Activated T-cell treated with anti-CD3 and anti-CD28 coated beads, Interleukin-2, amount 50 U/mL, for 1 hour (primary cell): ENCODE results near the gene OBSL1.
A peak's percentile ranks its signal among the peaks of the same experiment; 100 is the strongest.

Experiments
- DNase-seq: peaks from one replicate; pipeline ENCODE4 v3.0.0-alpha.2; 2020

OBSL1 gene

DNA sequence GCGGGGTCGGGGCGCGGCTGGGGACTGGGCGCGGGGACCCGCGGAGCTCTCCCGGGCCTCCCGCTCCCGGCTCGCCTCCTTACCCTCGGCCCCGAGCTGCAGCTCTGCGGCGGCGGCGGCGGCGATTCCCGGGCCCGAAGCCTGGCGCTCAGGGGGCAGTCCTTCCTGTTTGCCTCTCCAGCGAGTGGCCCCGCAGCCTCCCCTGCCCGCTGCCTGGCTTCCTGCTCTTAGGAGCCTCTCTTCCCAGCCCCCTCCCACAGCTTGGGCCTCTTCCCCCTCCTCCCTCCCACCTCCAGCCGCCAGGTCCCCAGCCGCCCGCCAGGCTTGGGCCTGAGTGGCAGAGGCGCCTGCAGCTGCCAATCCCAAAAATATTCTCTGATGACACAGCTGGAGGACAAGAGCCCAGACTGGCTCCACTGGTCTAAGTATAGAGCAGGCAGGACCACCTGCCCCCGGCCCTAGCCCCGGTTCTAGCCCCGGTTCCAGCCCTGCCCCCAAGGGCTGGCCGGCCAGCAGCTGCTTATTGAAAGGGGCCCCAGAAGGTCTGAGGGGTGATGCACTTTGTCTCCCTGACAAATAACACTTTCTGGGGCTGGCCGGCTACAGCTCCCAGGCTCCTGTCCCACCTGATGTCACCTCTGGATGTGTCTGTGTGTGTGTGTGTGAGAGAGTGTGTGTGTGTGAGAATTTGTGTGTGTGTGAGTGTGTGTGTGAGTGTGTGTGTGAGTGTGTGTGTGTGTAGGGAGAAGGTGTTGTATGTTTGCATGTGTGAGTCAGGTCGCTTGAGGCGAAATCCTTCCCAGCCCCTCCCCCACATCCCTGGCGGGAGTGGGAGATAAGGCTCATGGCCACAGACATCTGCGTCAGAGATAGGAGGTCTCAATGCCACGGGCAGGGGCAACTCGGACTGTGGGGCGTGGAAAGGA, at the start of gene OBSL1:
Gene OBSL1, minus strand, starts transcription at position 229 of the 926 bp plus-strand sequence. CDS start 307 bp downstream, outside the sequence.
- no peak for DNase-seq

DNA sequence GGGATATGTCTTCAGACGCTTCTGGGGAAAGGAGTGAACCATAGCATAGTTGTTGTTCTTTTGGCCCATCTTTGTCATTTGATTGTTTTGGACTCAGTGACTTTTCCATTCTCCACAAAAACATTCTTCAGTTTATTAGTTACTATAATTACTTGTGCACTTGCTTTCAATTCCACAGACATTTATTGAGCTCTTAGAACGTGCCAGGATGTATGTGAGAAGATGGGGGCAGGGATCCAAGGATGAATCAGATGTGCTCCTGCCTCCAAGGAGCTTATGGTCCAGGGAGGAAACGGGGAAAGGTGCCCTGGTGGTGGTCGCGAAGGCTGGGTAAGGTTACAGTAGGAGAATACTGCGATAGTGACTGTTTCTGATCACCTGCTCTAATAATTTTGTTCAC, 49.2 kb upstream of the OBSL1 start:
- DNase-seq, result no peak

DNA sequence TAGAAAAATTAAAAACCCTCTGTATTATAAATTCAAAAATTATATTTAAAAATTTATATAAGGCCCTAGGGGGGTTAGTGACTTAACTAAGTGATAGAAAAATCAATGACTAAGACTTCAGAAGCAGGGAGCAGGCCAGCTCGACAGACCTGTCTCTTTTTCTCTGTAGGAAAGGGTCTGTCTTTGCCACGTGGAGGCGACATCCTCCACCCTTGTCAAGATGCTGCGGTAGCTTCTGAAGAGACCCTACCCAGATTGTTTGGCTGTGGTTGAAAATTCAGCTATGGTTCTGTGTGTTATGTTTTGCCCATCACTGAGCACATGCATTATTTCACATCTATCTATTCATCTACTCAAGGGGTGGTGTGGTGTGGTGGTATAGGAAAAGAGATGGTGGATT, 47.9 kb upstream of the OBSL1 start:
- DNase-seq, result no peak

DNA sequence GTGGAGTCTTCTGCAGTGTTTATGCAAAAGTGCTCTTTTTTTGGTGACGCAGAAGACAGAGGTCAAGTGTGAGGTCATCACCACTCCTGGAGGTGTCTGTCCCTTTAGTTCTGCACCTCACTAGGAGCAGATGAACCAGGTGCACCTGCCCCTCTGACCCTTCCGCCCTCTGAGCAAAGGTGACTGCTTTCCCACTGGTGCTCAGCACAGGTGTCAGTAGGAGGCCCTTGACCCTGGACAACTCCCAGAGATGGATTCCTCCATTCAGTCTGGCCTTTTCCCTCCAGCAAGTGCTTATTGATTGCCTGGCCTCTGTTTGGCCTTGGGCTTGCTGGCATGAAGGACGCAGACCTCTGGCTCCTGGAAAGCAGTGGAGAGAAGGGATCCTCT, 47.4 kb upstream of the OBSL1 start:
- DNase-seq, result no peak

- DNase-seq, result no peak
Observed at GRCh38 chr2:219616550-219616949, 45.2 kb upstream of the OBSL1 start.

DNA sequence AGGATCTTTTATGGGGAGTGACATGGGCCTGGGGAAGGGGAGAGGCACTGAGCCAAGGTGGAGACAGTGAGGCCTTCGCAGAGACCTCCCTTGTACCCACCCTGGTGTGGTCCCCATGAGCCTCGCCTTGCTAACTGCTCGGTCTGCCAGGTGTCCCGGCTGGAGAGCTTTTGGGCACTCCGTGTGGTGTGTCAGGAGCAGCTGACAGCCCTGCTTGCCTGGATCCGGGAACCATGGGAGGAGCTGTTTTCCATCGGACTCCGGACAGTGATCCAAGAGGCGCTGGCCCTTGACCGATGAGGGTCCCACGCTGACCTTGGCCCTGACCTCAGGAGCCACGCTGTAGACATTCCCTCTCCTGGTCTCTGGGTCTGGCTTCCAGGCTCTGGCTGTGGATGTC, 44.6 kb upstream of the OBSL1 start:
- no peak for DNase-seq

DNA sequence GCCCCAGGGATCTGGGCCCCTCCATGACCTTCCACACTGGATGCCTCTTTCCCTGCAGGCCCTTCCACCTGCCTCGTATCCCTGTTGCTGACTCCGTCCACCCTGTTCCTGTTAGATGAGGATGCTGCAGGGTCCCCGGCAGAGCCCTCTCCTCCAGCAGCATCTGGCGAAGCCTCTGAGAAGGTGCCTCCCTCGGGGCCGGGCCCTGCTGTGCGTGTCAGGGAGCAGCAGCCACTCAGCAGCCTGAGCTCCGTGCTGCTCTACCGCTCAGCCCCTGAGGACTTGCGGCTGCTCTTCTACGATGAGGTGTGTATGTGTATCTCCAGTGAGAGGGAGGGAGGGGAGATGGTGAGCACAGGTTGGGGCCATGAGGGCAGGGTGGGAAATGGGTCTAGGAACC, 43.7 kb upstream of the OBSL1 start:
- DNase-seq, result no peak

GRCh38 chr2:219614076-219614860, 42.9 kb upstream of the OBSL1 start:
- DNase-seq, result no peak

DNA sequence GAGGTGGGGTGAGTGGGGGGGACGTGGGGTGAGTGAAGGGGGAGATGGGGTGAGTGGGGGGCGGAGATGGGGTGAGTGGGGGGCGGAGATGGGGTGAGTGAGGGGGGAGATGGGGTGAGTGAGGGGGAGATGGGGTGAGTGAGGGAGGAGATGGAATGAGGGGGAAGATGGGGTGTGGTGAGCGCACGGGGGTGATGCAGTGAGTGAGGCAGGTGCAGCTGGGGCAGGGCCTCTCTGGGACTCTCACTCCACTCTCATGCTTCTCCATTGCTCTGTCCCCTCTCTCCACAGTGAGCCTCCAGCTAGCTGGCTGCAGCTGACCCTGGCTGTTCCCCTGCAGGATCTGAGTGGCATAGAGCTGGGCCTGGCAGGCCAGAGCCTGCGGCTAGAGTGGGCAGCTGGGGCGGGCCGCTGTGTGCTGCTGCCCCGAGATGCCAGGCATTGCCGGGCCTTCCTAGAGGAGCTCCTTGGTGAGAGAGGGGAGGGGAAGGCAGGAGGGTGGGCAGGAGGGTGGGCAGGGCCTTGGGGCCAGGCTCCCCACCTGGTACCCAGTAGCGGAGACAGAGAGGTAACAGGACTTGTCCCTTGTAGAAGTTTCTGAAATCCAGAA, 42.2 kb upstream of the OBSL1 start:
- no peak for DNase-seq

DNA sequence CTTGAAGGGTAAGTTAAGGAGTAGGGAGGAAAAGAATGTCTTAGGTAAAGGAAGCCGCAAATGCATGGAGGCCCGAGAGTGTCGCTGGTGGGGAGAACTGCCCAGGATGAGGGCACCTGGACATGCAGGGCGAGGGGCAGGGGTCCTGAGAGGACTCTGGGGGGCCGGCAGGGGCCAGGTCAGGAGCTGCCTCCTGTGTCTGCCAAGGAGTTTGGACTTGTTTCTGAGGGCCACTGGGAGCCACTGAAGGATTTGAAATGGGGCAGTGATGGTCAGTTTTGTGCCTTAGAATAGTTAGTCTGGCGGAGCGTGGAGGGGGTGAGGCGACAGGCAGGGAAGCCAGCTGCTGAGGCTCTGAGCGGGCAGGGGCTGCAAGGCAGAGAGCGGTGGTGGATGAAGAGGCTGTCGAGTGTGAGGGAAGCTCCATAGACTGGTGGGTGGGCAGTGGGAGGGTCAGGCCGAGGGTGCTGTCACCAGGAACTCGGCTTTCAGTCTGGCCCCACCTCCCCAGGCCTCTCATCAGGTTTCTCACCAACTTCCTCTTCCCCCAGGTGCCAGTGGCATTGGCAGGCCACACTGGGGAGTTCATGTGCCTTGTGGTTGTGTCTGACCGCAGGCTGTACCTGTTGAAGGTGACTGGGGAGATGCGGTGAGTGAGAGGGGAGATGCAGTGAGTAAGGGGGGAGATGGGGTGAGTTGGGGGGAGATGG, 41.4 kb upstream of the OBSL1 start:
- DNase-seq, result no peak

DNA sequence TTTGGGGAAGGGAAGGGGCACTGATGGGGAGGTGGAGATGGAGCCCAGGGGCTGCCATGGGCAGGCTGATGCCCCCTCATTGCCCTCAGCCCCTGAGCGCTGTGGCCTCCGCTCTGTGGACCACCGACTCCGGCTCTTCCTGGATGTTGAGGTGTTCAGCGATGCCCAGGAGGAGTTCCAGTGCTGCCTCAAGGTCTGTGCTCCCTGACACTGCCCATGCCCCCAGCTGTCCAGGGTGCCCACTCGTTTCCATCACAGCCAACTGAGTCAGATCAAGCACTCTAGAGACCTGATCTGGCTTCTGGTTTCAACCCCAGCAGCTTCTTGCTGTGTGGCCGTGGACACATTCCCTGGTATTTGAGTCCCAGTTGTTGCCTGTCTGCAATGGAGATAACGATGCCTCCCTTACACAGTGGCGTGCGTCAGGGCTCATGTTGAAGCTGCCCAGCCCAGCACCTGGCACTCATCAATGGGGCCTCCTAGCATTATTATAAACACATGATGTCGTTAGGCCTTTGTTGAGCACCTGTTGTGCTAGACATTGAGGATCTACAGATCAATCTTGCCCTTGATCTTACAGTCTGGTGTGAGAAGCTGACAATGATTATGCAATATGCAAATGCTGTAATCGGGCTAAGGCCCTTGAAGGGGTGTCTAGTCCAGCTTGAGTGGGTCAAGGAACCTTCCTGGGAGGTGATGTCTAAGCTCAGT, 40.7 kb upstream of the OBSL1 start:
- DNase-seq, result no peak

GRCh38 chr2:219611306-219611705, 40.0 kb upstream of the OBSL1 start:
- no peak for DNase-seq

DNA sequence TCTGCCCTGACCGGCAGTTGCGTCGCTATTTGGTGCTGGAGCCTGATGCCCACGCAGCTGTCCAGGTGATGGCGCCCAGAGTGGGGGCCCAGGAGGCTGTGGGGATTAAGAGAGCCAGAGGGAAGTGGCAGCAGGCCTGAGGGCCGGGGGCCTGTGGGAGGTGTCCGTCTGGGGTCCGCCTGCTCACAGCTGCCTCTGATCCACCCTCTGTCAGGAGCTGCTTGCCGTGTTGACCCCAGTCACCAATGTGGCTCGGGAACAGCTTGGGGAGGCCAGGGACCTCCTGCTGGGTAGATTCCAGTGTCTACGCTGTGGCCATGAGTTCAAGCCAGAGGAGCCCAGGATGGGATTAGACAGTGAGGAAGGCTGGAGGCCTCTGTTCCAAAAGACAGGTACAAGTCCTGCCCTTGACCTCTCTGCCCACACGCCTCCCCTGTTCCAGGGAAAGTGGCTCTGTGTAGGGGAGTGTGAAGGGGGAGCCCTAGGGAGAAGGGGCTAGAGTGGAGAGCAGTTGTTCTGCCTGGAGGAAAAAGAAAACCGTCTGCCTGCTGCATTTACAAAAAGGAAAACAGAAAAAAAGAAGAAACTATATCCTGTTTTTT, 37.9 kb upstream of the OBSL1 start:
- DNase-seq, result no peak

GRCh38 chr2:219608399-219608964, 37.1 kb upstream of the OBSL1 start:
- no peak for DNase-seq

DNA sequence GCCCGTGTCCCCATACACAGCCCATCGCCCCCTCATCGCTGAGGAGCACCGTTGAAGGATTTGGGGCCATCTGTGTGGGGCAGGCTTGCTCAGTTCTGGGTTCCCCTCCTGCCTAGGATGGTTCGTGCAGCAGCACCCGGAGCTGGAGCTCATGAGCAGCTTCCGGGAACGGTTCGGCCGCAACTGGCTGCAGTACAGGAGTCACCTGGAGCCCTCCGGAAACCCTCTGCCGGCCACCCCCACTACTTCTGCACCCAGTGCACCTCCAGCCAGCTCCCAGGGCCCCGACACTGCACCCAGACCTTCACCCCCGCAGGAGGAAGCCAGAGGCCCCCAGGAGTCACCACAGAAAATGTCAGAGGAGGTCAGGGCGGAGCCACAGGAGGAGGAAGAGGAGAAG, 36.6 kb upstream of the OBSL1 start:
- no peak for DNase-seq

DNA sequence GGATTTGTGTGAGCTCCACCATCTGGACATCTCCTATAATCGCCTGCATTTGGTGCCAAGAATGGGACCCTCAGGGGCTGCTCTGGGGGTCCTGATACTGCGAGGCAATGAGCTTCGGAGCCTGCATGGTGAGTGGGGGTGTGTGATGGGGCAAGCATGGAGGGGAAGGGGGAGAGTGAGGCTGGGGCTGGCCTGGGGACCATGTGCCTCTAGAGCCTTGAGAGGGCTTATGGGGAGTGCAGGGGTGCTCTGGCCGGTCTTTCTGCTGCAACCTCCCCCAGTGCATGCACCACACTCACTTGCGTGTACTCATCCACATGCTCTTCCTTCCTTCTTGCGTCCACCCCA, 34.2 kb upstream of the OBSL1 start:
- no peak for DNase-seq

GRCh38 chr2:219603771-219604170, 32.4 kb upstream of the OBSL1 start:
- no peak for DNase-seq

DNA sequence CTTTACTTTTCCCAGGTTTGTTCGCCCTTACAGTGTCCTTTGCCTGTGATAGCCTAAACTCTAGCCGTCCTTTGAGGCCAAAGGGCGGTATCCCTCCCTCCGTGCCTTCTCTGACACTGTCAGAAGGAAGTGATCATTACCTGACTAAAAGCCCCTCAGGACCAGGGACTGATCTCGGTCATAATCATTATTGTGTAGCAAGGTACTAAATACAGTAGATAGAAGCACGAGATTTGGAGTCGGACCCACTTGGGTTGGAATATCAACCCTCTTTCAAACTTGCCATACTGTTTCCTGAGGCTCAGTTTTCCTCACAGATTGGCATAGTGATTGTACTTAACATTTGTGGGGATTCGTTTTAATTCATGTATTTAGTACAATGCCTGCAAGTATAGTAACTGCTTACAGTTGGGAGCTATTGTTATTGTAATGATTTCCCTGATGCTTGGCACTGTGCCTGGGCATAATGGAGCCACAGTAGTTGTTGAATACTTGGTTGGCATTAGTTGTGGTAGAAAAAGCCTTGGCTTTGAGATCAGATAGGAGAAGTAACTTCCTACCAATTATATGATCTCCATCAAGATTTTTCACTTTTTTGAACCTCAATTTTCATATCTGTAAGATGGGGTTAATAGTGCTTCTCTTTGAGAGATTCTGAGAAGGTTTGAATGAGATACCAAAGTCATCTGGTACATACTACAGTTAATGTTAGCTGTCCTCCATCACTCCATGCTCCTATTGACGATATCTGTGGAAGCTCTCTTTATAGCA, 27.2 kb upstream of the OBSL1 start:
- no peak for DNase-seq

DNA sequence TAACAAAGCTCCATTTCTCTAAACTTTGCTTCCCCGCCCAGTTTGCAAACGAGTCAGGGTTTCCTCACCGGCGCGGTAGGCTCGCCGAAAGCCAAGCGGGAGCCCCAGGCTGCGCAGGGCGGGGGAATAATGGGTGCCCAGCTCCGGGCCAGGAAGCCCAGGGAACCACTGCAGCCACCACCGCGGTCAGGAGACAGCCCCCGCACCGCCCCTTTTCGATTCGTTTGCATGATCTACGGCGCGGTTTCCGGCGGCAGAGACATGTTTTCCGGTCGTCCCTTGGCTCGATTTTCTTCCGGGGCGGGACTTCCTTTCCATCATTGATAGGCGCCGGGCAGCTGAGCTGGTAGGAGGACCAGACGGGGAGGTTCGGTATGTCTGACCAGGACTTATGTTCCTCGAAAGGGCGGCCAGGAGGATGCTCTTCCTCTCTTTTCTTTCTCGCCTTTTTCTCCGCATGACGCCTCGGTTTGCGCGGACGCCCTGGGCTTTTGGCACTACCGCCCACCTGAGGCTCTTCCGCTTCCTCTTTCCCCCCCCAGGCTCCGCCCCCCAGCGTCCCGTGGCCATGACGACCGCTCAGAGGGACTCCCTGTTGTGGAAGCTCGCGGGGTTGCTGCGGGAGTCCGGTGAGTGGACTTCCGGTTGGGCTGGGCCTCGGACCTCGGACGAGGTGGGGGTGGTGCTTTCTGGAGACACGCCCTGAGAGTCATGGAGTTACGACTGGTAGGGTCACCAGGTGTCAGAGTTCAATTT, 26.4 kb upstream of the OBSL1 start, which contains the start of gene STK11IP:
Gene STK11IP, plus strand, starts transcription at position 306 of the 756 bp plus-strand sequence. Its CDS starts 263 bp downstream, at position 569.
- peak; percentile 84 for DNase-seq
